HG03095 (cell line): Measurements from ENCODE around the gene S100A8.
"Not testable (repeated sequence)": the region's sequence is repeated elsewhere in the genome, so short reads cannot be mapped to it uniquely, and the experiment has no call there.

Source experiments
- ATAC-seq: cut with Tn5 transposase; IDR thresholded peaks from one replicate; pipeline ENCODE4 v1.9.1; 2021; ENCODE audit warnings: moderate library complexity; ENCODE audit not compliant: unreplicated experiment

The S100A8 gene

GRCh38 chr1:153417136-153417888 is 26.4 kb upstream of the S100A8 start:
- no peak for ATAC-seq

GRCh38 chr1:153415850-153416570 is 25.1 kb upstream of the S100A8 start, which contains the start of gene S100A7A:
Gene S100A7A (plus strand): TSS chr1:153416520. CDS start chr1:153418083, 1,563 bp downstream.
- ATAC-seq = no peak

- ATAC-seq = not testable (repeated sequence)
Measured at GRCh38 chr1:153413961-153414360, 23.1 kb upstream of the S100A8 start.

- not testable (repeated sequence) for ATAC-seq
Measured at GRCh38 chr1:153407274-153407673, 16.4 kb upstream of the S100A8 start.

- ATAC-seq = not testable (repeated sequence)
Measured at GRCh38 chr1:153405825-153406599, 15.1 kb upstream of the S100A8 start.

GRCh38 chr1:153404768-153405167 is 13.9 kb upstream of the S100A8 start:
- no peak for ATAC-seq

GRCh38 chr1:153404086-153404635 is 13.3 kb upstream of the S100A8 start:
- no peak for ATAC-seq

- ATAC-seq = no peak
Measured at GRCh38 chr1:153403421-153404085, 12.7 kb upstream of the S100A8 start.

GRCh38 chr1:153402226-153402625 is 11.4 kb upstream of the S100A8 start:
- ATAC-seq = no peak

- no peak for ATAC-seq
Measured at GRCh38 chr1:153401461-153401860, 10.6 kb upstream of the S100A8 start.

- ATAC-seq = no peak
Measured at GRCh38 chr1:153400244-153400643, 9.4 kb upstream of the S100A8 start.

- ATAC-seq = no peak
Measured at GRCh38 chr1:153399401-153400055, 8.7 kb upstream of the S100A8 start.

GRCh38 chr1:153397924-153398651 is 7.2 kb upstream of the S100A8 start:
- no peak for ATAC-seq

- ATAC-seq = no peak
Measured at GRCh38 chr1:153397051-153397923, 6.4 kb upstream of the S100A8 start.

- ATAC-seq = no peak
Measured at GRCh38 chr1:153396461-153396860, 5.6 kb upstream of the S100A8 start.

GRCh38 chr1:153395776-153396175 is 4.9 kb upstream of the S100A8 start:
- no peak for ATAC-seq

GRCh38 chr1:153395136-153395685 is 4.3 kb upstream of the S100A8 start:
- ATAC-seq = no peak

- ATAC-seq = no peak
Measured at GRCh38 chr1:153394391-153394790, 3.5 kb upstream of the S100A8 start.
